Measurements from ENCODE around the gene ACSL5. TPM values are rescaled to one million over a fixed set of nuclear protein-coding genes. Genes with fewer than 3 reads are reported as not detected.

ACSL5 gene
- total and polyA plus RNA-seq, 9 donors, result 7.9 to 34.2 (median 20.6) TPM

DNA sequence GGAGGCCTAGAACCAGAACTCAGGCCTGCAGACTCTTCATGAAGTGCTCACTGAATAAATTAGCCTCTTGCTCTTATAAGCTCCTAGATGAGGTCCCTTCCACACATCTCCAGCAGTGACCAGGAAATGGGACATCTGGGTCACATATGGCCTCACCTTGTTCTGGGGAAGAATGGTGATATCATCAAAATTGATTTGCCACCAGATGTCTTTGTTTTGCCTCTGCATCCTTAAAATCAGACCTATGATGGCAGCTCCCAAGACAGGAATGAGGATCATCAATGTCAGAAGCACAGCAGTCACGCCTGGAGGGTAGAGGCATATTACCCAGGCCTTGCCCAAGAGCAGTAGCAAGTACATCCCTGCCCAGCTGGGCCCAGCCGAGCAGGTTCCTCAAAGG lies 33.3 kb upstream of the ACSL5 start:
- no peak overlapping the region for H3K4me3 ChIP-seq
- H3K36me3 ChIP-seq, result no peaks in the 10 kb centered on the region
- H3K4me1 ChIP-seq (ENCODE audit: insufficient read depth), result no peaks in the 10 kb centered on the region
- H3K27ac ChIP-seq, result no peak overlapping the region
- H3K9me3 ChIP-seq, result no peaks in the 10 kb centered on the region
- no peak for TF ChIP-seq POLR2A (IDR thresholded peaks at IDR 0.05)
- no peak for TF ChIP-seq CTCF (IDR thresholded peaks at IDR 0.05)
- WGBS, 3 donors, result 84 to 93% (median 87%) methylated on average over 2 of the region's 2 CpGs
- H3K27me3 ChIP-seq, result no peaks in the 10 kb centered on the region
- intact Hi-C loops (cut with DNase I), result no loop called here
- DNase-seq, result no peak

- no peak for DNase-seq
- Histone ChIP-seq H3K27me3 (no peaks in the 10 kb centered on the region), H3K9me3 (no peaks in the 10 kb centered on the region), H3K36me3 (no peaks in the 10 kb centered on the region), H3K4me1 (ENCODE audit: insufficient read depth) (no peaks in the 10 kb centered on the region), H3K27ac (no peak overlapping the region), H3K4me3 (no peak overlapping the region)
- intact Hi-C loops (cut with DNase I), result no loop called here
- 67 to 73% (median 67%) methylated on average over 5 of the region's 5 CpGs for WGBS, 3 donors
- TF ChIP-seq EP300 (IDR thresholded peaks at IDR 0.05) (no peak), CTCF (IDR thresholded peaks at IDR 0.05) (no peak), POLR2A (IDR thresholded peaks at IDR 0.05) (no peak)
These were observed 30.7 kb upstream of the ACSL5 start for GRCh38 chr10:112343056-112343806.

DNA sequence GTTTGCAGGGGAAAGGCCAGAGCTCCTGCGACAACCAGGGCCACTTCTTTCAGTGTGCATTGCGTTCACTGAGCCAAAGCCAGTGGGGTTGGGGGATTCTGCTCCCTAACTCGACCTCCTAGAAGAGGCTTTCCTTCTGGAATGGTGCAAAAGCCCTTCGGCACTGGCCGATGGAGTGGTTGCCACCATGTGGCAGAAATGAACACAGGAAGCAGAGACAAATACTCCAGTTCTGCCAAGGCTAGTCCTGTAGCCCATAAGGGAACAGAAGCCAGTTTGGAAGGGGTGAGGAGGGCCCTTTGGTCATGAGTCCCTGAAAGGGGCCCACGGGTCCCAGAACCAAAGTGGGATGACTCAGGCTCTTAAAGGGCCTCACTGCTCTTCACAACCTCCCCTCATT lies 29.7 kb upstream of the ACSL5 start:
- H3K4me1 ChIP-seq (ENCODE audit: insufficient read depth), result no peaks in the 10 kb centered on the region
- no peaks in the 10 kb centered on the region for H3K9me3 ChIP-seq
- WGBS, 3 donors, result 75 to 83% (median 77%) methylated on average over 6 of the region's 6 CpGs
- no peak overlapping the region for H3K4me3 ChIP-seq
- no peaks in the 10 kb centered on the region for H3K27me3 ChIP-seq
- H3K27ac ChIP-seq, result no peak overlapping the region
- no peaks in the 10 kb centered on the region for H3K36me3 ChIP-seq
- TF ChIP-seq EP300 (IDR thresholded peaks at IDR 0.05) (no peak), CTCF (IDR thresholded peaks at IDR 0.05) (no peak), POLR2A (IDR thresholded peaks at IDR 0.05) (no peak)
- intact Hi-C loops (cut with DNase I), result no loop called here
- no peak for DNase-seq

- Histone ChIP-seq H3K4me1 (ENCODE audit: insufficient read depth) (no peaks in the 10 kb centered on the region), H3K27ac (no peak overlapping the region), H3K9me3 (no peaks in the 10 kb centered on the region), H3K36me3 (no peaks in the 10 kb centered on the region), H3K4me3 (no peak overlapping the region), H3K27me3 (no peaks in the 10 kb centered on the region)
- no peak for DNase-seq
- 40 to 93% (median 46%) methylated on average over 3 of the region's 3 CpGs for WGBS, 3 donors
- intact Hi-C loops (cut with DNase I), result no loop called here
- TF ChIP-seq EP300 (IDR thresholded peaks at IDR 0.05), result no peak
- TF ChIP-seq CTCF (IDR thresholded peaks at IDR 0.05), result no peak
- no peak for TF ChIP-seq POLR2A (IDR thresholded peaks at IDR 0.05)
These were observed 28.7 kb upstream of the ACSL5 start for GRCh38 chr10:112345202-112345601.
